ENCODE results near the gene CDON. TPM values are rescaled to one million over a fixed set of nuclear protein-coding genes. Genes with fewer than 3 reads are reported as not detected.

The CDON gene
- polyA plus RNA-seq, 1 of the 3 experiments (the other 2 are of a cell fraction) = 3.7 TPM

DNA sequence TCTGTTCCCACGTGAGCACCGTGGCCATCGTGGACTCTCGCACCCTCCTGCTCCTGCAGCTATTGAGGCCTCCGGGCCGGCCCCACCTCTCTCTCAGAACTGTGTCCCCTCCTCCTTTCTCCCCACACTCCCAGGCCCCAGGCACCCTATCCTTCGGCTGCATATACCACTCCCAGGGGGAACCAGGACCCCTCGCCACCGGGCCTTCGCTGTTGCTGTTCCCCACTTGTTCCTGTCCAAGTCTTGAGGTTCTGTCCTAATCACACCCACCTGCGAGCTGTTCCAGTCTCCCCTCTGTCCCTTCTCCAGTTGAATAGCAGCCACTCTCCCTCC, 43.0 kb upstream of the CDON start:
- 84% methylated on average over 11 of the region's 11 CpGs for WGBS (ENCODE audit: low lambda C conversion rate)
- Histone ChIP-seq H3F3A (replicated peaks; ENCODE audit: insufficient read depth) (no peaks in the 10 kb centered on the region), H3K9me3 (no peaks in the 10 kb centered on the region), H2AFZ (ENCODE audit: low read depth) (no peak overlapping the region), H3K4me1 (ENCODE audit: control insufficient read depth in 1 of 2, insufficient read depth in 2 of 2, low read depth in 1 of 2, low read length in 1 of 2) (peaks cover 18 to 70% of the 10 kb centered on the region in 2 experiments), H3K9me2 (no peaks in the 10 kb centered on the region), H3K4me2 (no peak overlapping the region), H3K79me2 (ENCODE audit: insufficient read depth) (no peaks in the 10 kb centered on the region), H3K4me3 (ENCODE audit: low read depth in 2 of 2, low read length in 1 of 2) (no peak overlapping the region), H3K36me3 (replicated peaks in 1 of 2; ENCODE audit: control insufficient read depth in 1 of 2, insufficient read depth in 2 of 2, low read length in 1 of 2) (no peaks in the 10 kb centered on the region), H4K20me1 (ENCODE audit: insufficient read depth) (no peaks in the 10 kb centered on the region), H3K27ac (ENCODE audit: low read depth in 2 of 2, low read length in 1 of 2) (no peak overlapping the region), H3K27me3 (ENCODE audit: insufficient read depth) (no peaks in the 10 kb centered on the region), H3K9ac (no peak overlapping the region)
- CTCF ChIA-PET = interaction anchor here (0.7 to 4.0 kb wide), 4 partner anchors 11 to 462 kb away, joined by 3 to 21 read pairs (median 4); partner anchors contain the start of gene CDON
- POLR2A ChIA-PET = interaction anchor here (1.2 to 6.4 kb wide), 2 partner anchors 8 to 54 kb away, joined by 3 to 45 read pairs; no protein-coding TSS in a partner anchor
- TF ChIP-seq EZH2phosphoT487 (IDR thresholded peaks at IDR 0.05; ENCODE audit: borderline replicate concordance, low read depth) (no peak), POLR2AphosphoS5 (IDR thresholded peaks at IDR 0.05; ENCODE audit: low read depth, low read length) (no peak), TEAD4 (IDR thresholded peaks at IDR 0.05; ENCODE audit: borderline replicate concordance, insufficient read depth) (no peak)
- DNase-seq = no peak

DNA sequence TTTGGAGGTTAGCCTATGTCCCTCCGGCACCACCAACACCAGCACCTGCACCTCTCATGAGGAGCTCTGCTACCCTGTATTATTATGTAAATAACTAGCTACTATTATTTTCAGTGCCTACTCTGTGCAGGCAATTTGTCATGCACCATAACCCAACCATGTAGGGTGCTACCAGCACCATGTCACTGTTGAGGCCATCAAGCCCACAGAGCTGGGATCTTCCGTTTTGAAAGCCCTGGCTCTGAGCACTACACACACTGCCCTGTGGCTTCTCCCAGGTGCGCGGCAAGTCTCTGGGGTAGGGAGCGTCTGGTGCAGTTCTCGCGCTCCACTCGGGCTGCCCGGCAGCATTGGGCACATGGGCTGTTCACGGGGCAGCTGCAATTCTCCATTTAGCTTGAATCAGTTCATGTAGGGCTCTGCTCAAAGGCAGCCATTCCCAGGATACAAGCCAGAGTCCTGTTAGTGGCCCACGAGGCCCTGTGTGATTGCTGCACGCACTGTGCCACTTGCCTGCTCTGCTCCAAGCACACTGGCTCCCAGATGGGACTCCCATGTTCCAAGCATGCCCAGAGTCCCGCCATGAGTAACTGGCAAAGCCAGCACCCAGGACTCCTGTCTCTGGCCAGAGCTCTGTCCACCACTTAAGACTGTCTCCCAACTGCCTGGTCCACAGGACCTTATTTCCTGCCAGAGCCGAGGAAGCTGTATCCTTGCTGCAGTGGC, 42.5 kb upstream of the CDON start:
- ChIA-PET POLR2A (interaction anchor here (1.2 to 6.4 kb wide), 2 partner anchors 8 to 54 kb away, joined by 3 to 45 read pairs; no protein-coding TSS in a partner anchor), CTCF (interaction anchor here (0.9 to 4.0 kb wide), 9 partner anchors 8 to 182 kb away, joined by 3 to 21 read pairs (median 6); partner anchors contain the start of gene CDON)
- Histone ChIP-seq H3K9ac (no peak overlapping the region), H3K27me3 (ENCODE audit: insufficient read depth) (no peaks in the 10 kb centered on the region), H3K27ac (ENCODE audit: low read depth in 2 of 2, low read length in 1 of 2) (peak overlapping the region in 1 of 2 experiments; percentile 93; a peak in 2 of 4 replicates), H3K4me2 (no peak overlapping the region), H3K9me3 (no peaks in the 10 kb centered on the region), H3K36me3 (replicated peaks in 1 of 2; ENCODE audit: control insufficient read depth in 1 of 2, insufficient read depth in 2 of 2, low read length in 1 of 2) (no peaks in the 10 kb centered on the region), H3K9me2 (no peaks in the 10 kb centered on the region), H4K20me1 (ENCODE audit: insufficient read depth) (no peaks in the 10 kb centered on the region), H3K79me2 (ENCODE audit: insufficient read depth) (no peaks in the 10 kb centered on the region), H3F3A (replicated peaks; ENCODE audit: insufficient read depth) (no peaks in the 10 kb centered on the region), H3K4me3 (ENCODE audit: low read depth in 2 of 2, low read length in 1 of 2) (no peak overlapping the region), H3K4me1 (ENCODE audit: control insufficient read depth in 1 of 2, insufficient read depth in 2 of 2, low read depth in 1 of 2, low read length in 1 of 2) (peaks cover 14 to 67% of the 10 kb centered on the region in 2 experiments), H2AFZ (ENCODE audit: low read depth) (no peak overlapping the region)
- 96% methylated on average over 4 of the region's 14 CpGs for WGBS (ENCODE audit: low lambda C conversion rate)
- TF ChIP-seq SMC3 (IDR thresholded peaks at IDR 0.05; ENCODE audit: low read depth, low read length) (no peak), GATA2 (CRISPR knock-in tag; IDR thresholded peaks at IDR 0.05) (no peak), NFIC (IDR thresholded peaks at IDR 0.05; ENCODE audit: borderline replicate concordance) (no peak), YY1 (IDR thresholded peaks at IDR 0.05; ENCODE audit: low read depth) (no peak), RCOR1 (IDR thresholded peaks at IDR 0.05; ENCODE audit: low read length) (no peak), RXRA (IDR thresholded peaks at IDR 0.05; ENCODE audit: borderline replicate concordance, low read depth) (no peak), RAD21 (IDR thresholded peaks at IDR 0.05; ENCODE audit: low read length) (no peak), POLR2AphosphoS5 (IDR thresholded peaks at IDR 0.05; ENCODE audit: low read depth, low read length) (no peak), SIN3A (IDR thresholded peaks at IDR 0.05; ENCODE audit: borderline replicate concordance, low read depth, low read length) (no peak), MXI1 (IDR thresholded peaks at IDR 0.05; ENCODE audit: low read depth, low read length) (no peak), NRF1 (IDR thresholded peaks at IDR 0.05; ENCODE audit: low read depth, low read length) (no peak), RFX5 (IDR thresholded peaks at IDR 0.05; ENCODE audit: low read length) (no peak)
- TF ChIP-seq, protein P1, sequence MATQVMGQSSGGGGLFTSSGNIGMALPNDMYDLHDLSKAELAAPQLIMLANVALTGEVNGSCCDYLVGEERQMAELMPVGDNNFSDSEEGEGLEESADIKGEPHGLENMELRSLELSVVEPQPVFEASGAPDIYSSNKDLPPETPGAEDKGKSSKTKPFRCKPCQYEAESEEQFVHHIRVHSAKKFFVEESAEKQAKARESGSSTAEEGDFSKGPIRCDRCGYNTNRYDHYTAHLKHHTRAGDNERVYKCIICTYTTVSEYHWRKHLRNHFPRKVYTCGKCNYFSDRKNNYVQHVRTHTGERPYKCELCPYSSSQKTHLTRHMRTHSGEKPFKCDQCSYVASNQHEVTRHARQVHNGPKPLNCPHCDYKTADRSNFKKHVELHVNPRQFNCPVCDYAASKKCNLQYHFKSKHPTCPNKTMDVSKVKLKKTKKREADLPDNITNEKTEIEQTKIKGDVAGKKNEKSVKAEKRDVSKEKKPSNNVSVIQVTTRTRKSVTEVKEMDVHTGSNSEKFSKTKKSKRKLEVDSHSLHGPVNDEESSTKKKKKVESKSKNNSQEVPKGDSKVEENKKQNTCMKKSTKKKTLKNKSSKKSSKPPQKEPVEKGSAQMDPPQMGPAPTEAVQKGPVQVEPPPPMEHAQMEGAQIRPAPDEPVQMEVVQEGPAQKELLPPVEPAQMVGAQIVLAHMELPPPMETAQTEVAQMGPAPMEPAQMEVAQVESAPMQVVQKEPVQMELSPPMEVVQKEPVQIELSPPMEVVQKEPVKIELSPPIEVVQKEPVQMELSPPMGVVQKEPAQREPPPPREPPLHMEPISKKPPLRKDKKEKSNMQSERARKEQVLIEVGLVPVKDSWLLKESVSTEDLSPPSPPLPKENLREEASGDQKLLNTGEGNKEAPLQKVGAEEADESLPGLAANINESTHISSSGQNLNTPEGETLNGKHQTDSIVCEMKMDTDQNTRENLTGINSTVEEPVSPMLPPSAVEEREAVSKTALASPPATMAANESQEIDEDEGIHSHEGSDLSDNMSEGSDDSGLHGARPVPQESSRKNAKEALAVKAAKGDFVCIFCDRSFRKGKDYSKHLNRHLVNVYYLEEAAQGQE (IDR thresholded peaks at IDR 0.05; ENCODE audit: low read depth, low read length) = no peak
- TF ChIP-seq, protein P2, sequence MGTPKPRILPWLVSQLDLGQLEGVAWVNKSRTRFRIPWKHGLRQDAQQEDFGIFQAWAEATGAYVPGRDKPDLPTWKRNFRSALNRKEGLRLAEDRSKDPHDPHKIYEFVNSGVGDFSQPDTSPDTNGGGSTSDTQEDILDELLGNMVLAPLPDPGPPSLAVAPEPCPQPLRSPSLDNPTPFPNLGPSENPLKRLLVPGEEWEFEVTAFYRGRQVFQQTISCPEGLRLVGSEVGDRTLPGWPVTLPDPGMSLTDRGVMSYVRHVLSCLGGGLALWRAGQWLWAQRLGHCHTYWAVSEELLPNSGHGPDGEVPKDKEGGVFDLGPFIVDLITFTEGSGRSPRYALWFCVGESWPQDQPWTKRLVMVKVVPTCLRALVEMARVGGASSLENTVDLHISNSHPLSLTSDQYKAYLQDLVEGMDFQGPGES (IDR thresholded peaks at IDR 0.05; ENCODE audit: low read depth, low read length) = no peak
- DNase-seq = no peak
